IMR-90 (cell line): ENCODE data around the gene SLC26A3. TPM values are rescaled to one million over a fixed set of nuclear protein-coding genes. Genes with fewer than 3 reads are reported as not detected.

Experiments used
- ATAC-seq: fragments of 200-7000 bp; cut with Tn5 transposase; 2 replicates; pipeline ENCODE4 v1.9.1; 2020; ENCODE audit warnings: low read depth, mild to moderate bottlenecking, moderate library complexity
- BruUV-seq: library from RNA; stranded (reverse); fragments of 400-500 nt; replicated peaks from 2 replicates; lab custom pipeline; 2021; lab: Mats Ljungman, UMichigan
- CTCF ChIA-PET: fragments of 300-600 bp; formaldehyde crosslinking; extraction: SDS; loops from one replicate; lab custom pipeline; 2021; ENCODE audit warnings: antibody characterized with exemption; lab: Yijun Ruan, JAX
- POLR2A ChIA-PET: fragments of 300-600 bp; sonication (Branson Sonifier 250); formaldehyde crosslinking; loops from one replicate; lab custom pipeline; 2022; ENCODE audit warnings: antibody characterized with exemption; ENCODE audit not compliant: unreplicated experiment; lab: Charles Lee
- DNase-seq: peaks from one replicate; pipeline ENCODE4 v3.0.0; 2013
- H2AFZ ChIP-seq: replicated peaks from 2 replicates; pipeline ENCODE3; 2013; ENCODE audit warnings: low read length, mild to moderate bottlenecking; ENCODE audit not compliant: poor library complexity
- H2AK5ac ChIP-seq: 2 replicates; pipeline ENCODE4 v1.6.1; 2013; ENCODE audit warnings: low read depth, low read length, inconsistent platforms
- H2AK9ac ChIP-seq: replicated peaks from 2 replicates; pipeline ENCODE3; 2013; ENCODE audit warnings: mild to moderate bottlenecking, low read depth, low read length, moderate library complexity; ENCODE audit not compliant: poor library complexity
- H2BK120ac ChIP-seq: 2 replicates; pipeline ENCODE4 v1.6.1; 2013; ENCODE audit warnings: low read depth, low read length, inconsistent platforms
- H2BK15ac ChIP-seq: 3 replicates; pipeline ENCODE4 v1.6.1; 2013; ENCODE audit warnings: low read depth, low read length, inconsistent platforms
- H2BK20ac ChIP-seq: 2 replicates; pipeline ENCODE4 v1.6.1; 2013; ENCODE audit warnings: low read depth, mild to moderate bottlenecking, inconsistent platforms, low read length, moderate library complexity
- H2BK5ac ChIP-seq: 2 replicates; pipeline ENCODE4 v1.6.1; 2013; ENCODE audit warnings: mild to moderate bottlenecking, low read depth, low read length, inconsistent platforms; ENCODE audit not compliant: poor library complexity, severe bottlenecking
- H3K14ac ChIP-seq: replicated peaks from 2 replicates; pipeline ENCODE4 v1.6.1; 2013; ENCODE audit warnings: low read depth, low read length, inconsistent platforms
- H3K18ac ChIP-seq: 2 replicates; pipeline ENCODE4 v1.6.1; 2013; ENCODE audit warnings: low read depth, low read length, control low read depth
- H3K23ac ChIP-seq: 2 replicates; pipeline ENCODE4 v1.6.1; 2013; ENCODE audit warnings: low read depth, low read length, inconsistent platforms
- H3K27ac ChIP-seq: 2 replicates; pipeline ENCODE4 v1.5.1; 2013; ENCODE audit warnings: mild to moderate bottlenecking, control low read depth, low read length; ENCODE audit not compliant: insufficient read depth
- H3K27me3 ChIP-seq: 2 replicates; pipeline ENCODE4 v1.6.1; 2013; ENCODE audit warnings: low read length; ENCODE audit not compliant: control insufficient read depth, insufficient read depth
- H3K36me3 ChIP-seq: 2 replicates; pipeline ENCODE4 v1.6.1; 2013; ENCODE audit warnings: low read length, mixed read lengths; ENCODE audit not compliant: control insufficient read depth, insufficient read depth
- H3K4ac ChIP-seq: 2 replicates; pipeline ENCODE4 v1.6.1; 2013; ENCODE audit warnings: low read depth, low read length, inconsistent platforms
- H3K4me1 ChIP-seq: 2 replicates; pipeline ENCODE4 v1.6.1; 2013; ENCODE audit warnings: low read length, mixed read lengths; ENCODE audit not compliant: control insufficient read depth, insufficient read depth
- H3K4me2 ChIP-seq: 2 replicates; pipeline ENCODE4 v1.6.1; 2013; ENCODE audit warnings: low read depth, mild to moderate bottlenecking, control low read depth, low read length, moderate library complexity
- H3K4me3 ChIP-seq: 2 replicates; pipeline ENCODE4 v1.5.1; 2013; ENCODE audit warnings: low read depth, mild to moderate bottlenecking, control low read depth, low read length, moderate library complexity; ENCODE audit not compliant: insufficient read depth
- H3K56ac ChIP-seq: 2 replicates; pipeline ENCODE4 v1.6.1; 2013; ENCODE audit warnings: low read length, inconsistent platforms; ENCODE audit not compliant: insufficient read depth; ENCODE audit errors: extremely low read depth
- H3K79me1 ChIP-seq, 2 experiments: 2 replicates each; pipeline ENCODE4 v1.6.1; 2013; ENCODE audit warnings: low read length in 2 of 2, inconsistent platforms in 1 of 2, low read depth in 1 of 2
- H3K9ac ChIP-seq: 2 replicates; pipeline ENCODE4 v1.6.1; 2013; ENCODE audit warnings: low read depth, low read length, control low read depth
- H3K9me1 ChIP-seq: 2 replicates; pipeline ENCODE4 v1.6.1; 2013; ENCODE audit warnings: low read length, inconsistent platforms; ENCODE audit not compliant: insufficient read depth
- H3K9me3 ChIP-seq: 2 replicates; pipeline ENCODE4 v1.6.1; 2013; ENCODE audit warnings: low read length; ENCODE audit not compliant: control insufficient read depth, insufficient read depth
- H4K20me1 ChIP-seq: 2 replicates; pipeline ENCODE4 v1.6.1; 2013; ENCODE audit warnings: low read length, inconsistent platforms; ENCODE audit not compliant: insufficient read depth
- H4K5ac ChIP-seq: 2 replicates; pipeline ENCODE4 v1.6.1; 2013; ENCODE audit warnings: mild to moderate bottlenecking, low read depth, low read length, control low read depth
- H4K8ac ChIP-seq, 2 experiments: 2 replicates each; pipeline ENCODE4 v1.6.1; 2013; ENCODE audit warnings: low read depth in 2 of 2, low read length in 2 of 2, control low read depth in 1 of 2, inconsistent platforms in 1 of 2
- H4K91ac ChIP-seq: 2 replicates; pipeline ENCODE4 v1.6.1; 2013; ENCODE audit warnings: low read depth, low read length, inconsistent platforms; ENCODE audit not compliant: insufficient read depth
- BHLHE40 ChIP-seq: fragments of 150-350 bp; IDR thresholded peaks from 2 replicates; pipeline ENCODE4 v1.6.1; 2016; ENCODE audit warnings: mild to moderate bottlenecking, low read depth, low read length
- CTCF ChIP-seq: conservative IDR thresholded peaks from 2 replicates; pipeline ENCODE4 v1.5.1; 2012; ENCODE audit warnings: mild to moderate bottlenecking, low read depth, low read length, improper control_type of control experiment
- POLR2A ChIP-seq: IDR thresholded peaks from 2 replicates; pipeline ENCODE4 v1.6.1; 2012; ENCODE audit warnings: mild to moderate bottlenecking, low read depth, low read length
- RCOR1 ChIP-seq: IDR thresholded peaks from 2 replicates; pipeline ENCODE4 v1.6.1; 2012; ENCODE audit warnings: mild to moderate bottlenecking, low read length, improper control_type of control experiment; ENCODE audit not compliant: insufficient replicate concordance
- RFX5 ChIP-seq: IDR thresholded peaks from 2 replicates; pipeline ENCODE4 v1.8.0; 2012; ENCODE audit warnings: low read depth, mild to moderate bottlenecking, low read length, moderate library complexity
- SMC3 ChIP-seq: fragments of 150-350 bp; IDR thresholded peaks from 2 replicates; pipeline ENCODE4 v1.6.1; 2016; ENCODE audit warnings: low read depth, mild to moderate bottlenecking, antibody characterized with exemption, low read length, moderate library complexity
- WGBS, 2 experiments: methylation state at CpG; one replicate each; pipeline versions ENCODE4 v1.1.5 to v1.1.7; 2013; ENCODE audit warnings: missing lambda C conversion rate in 2 of 2; ENCODE audit not compliant: insufficient read length in 1 of 2; ENCODE audit errors: extremely low coverage in 2 of 2; 5-methylcytosine and 5-hydroxymethylcytosine counted together
- dilution Hi-C: fragments of 300-500 bp; cut with HindIII; formaldehyde crosslinking; loops from one replicate; pipeline ENCODE4 v1.14.3; 2018; ENCODE audit warnings: low sequenced_read_pairs; ENCODE audit not compliant: unreplicated experiment
- in situ Hi-C: fragments of 300-500 bp; cut with MboI; formaldehyde crosslinking; loops from 3 replicates; pipeline ENCODE4 v1.14.3; 2019; ENCODE audit warnings: low sequenced_read_pairs, inconsistent platforms, mixed read lengths
- intact Hi-C: fragments of 100-400 bp; cut with micrococcal nuclease; formaldehyde crosslinking; loops from 2 replicates; pipeline ENCODE4 v1.10.0; 2022
- polyA plus RNA-seq, 3 experiments: library from polyadenylated mRNA; depleted of rRNA; stranded (reverse); fragments of >200 nt; gene quantifications; 2 replicates each; pipeline ENCODE4 v1.2.3, GENCODE V29; 2012; ENCODE audit warnings: low replicate concordance in 1 of 3
- total RNA-seq: library from RNA; depleted of rRNA; stranded (reverse); fragments of >200 nt; gene quantifications from 2 replicates; pipeline ENCODE4 v1.2.3, GENCODE V29; 2012

Gene SLC26A3
- total and polyA plus RNA-seq, 2 of the 4 experiments (the other 2 are of a cell fraction) = not detected

GRCh38 chr7:107815254-107815882, 12.3 kb upstream of the SLC26A3 start:
- no peak overlapping the region for H3K14ac ChIP-seq
- H4K5ac ChIP-seq = no peak overlapping the region
- no peaks in the 10 kb centered on the region; the same call in none of the 2 replicates for H3K27me3 ChIP-seq
- no peak overlapping the region for H4K8ac ChIP-seq
- no peak overlapping the region for H4K91ac ChIP-seq
- H3K18ac ChIP-seq = no peak overlapping the region
- H3K36me3 ChIP-seq = no peaks in the 10 kb centered on the region
- ATAC-seq (no peak), DNase-seq (no peak)
- H2AFZ ChIP-seq = no peak overlapping the region
- H2AK5ac ChIP-seq = no peak overlapping the region
- no peak overlapping the region for H3K27ac ChIP-seq
- H3K4me3 ChIP-seq = no peak overlapping the region
- no TSS peak for BruUV-seq
- no peaks in the 10 kb centered on the region for H4K20me1 ChIP-seq
- no peak overlapping the region for H3K23ac ChIP-seq
- H2BK120ac ChIP-seq = no peak overlapping the region
- H3K56ac ChIP-seq = no peak overlapping the region
- H3K4ac ChIP-seq = no peak overlapping the region
- no peaks in the 10 kb centered on the region for H3K79me1 ChIP-seq
- dilution Hi-C loops (no loop called here), in situ Hi-C loops (no loop called here), intact Hi-C loops (no loop called here)
- H2BK20ac ChIP-seq = no peak overlapping the region
- no peak overlapping the region for H2AK9ac ChIP-seq
- no peaks in the 10 kb centered on the region for H3K9me3 ChIP-seq
- ChIA-PET POLR2A (no interaction called here), CTCF (no interaction called here)
- H3K4me2 ChIP-seq = no peak overlapping the region
- H3K4me1 ChIP-seq = no peaks in the 10 kb centered on the region
- H2BK15ac ChIP-seq = no peak overlapping the region
- TF ChIP-seq RFX5 (no peak), CTCF (no peak), SMC3 (no peak), RCOR1 (no peak), POLR2A (no peak), BHLHE40 (no peak)
- no peaks in the 10 kb centered on the region for H3K9me1 ChIP-seq
- H2BK5ac ChIP-seq = no peak overlapping the region
- H3K9ac ChIP-seq = no peak overlapping the region
- WGBS, 2 experiments = no CpG with 5 or more reads among the region's 4 CpGs
